Adrenal gland (tissue), 5 donors: ENCODE data around the gene RPH3AL.

ENCODE experiments used
- CTCF ChIP-seq, 6 experiments: fragments of 450-650 bp in 4 of 6; fragments of 200-600 bp in 2 of 6; sonication (generic) in 1 of 6; IDR thresholded peaks; 1 replicate in 5 of 6; 2 replicates in 1 of 6; pipeline versions ENCODE4 v1.5.1 to v1.8.0; 2016 to 2021; ENCODE audit warnings: antibody characterized with exemption in 6 of 6, mild to moderate bottlenecking in 2 of 6, moderate library complexity in 1 of 6
- POLR2A ChIP-seq, 2 donors: fragments of 450-650 bp; IDR thresholded peaks; one replicate each; pipeline ENCODE4 v1.6.1; 2017; ENCODE audit warnings: antibody characterized with exemption in 2 of 2, mild to moderate bottlenecking in 2 of 2, moderate library complexity in 1 of 2
- donor health status: DM: no; HTN: no; CAD: no.

GRCh38 chr17:301681-302299 lies 50.8 kb downstream of the RPH3AL start:
- TF ChIP-seq CTCF (IDR thresholded peaks at IDR 0.05) (no peak), POLR2A (IDR thresholded peaks at IDR 0.05) (no peak)
